CD4-positive, alpha-beta T cell treated with Interleukin-6 for 4 hours (primary cell): ENCODE results near the gene MAP1LC3B2.

Experiments
- DNase-seq: peaks from one replicate; pipeline ENCODE4 v3.0.0-alpha.2; 2020; ENCODE audit warnings: mixed read lengths

The MAP1LC3B2 gene

GRCh38 chr12:116616536-116617248, 57.5 kb downstream of the MAP1LC3B2 start:
- no peak for DNase-seq

DNA sequence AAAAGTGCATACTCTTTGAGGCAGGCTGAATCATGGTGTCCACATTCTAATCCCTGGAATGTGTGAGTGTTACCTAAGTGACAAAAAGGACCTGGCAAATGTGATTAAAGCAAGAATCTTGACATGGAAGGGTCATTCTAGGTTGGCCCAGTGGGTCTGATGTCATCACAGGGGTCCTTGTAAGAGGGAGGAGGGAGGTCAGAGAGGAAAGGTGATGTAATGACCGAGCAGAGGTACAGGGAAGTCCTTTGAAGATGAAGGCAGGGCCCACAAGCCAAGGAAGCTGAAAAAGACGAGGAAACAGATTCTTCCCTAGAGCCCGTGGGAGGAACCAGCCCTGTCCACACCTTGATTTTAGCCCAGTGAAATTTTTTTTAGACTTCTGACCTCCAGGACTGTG, 60.1 kb downstream of the MAP1LC3B2 start:
- DNase-seq = no peak

GRCh38 chr12:116620124-116620491, 60.9 kb downstream of the MAP1LC3B2 start:
- no peak for DNase-seq

GRCh38 chr12:116620492-116621191, 61.5 kb downstream of the MAP1LC3B2 start:
- no peak for DNase-seq

- DNase-seq = no peak
Observed at GRCh38 chr12:116621194-116621593, 62.0 kb downstream of the MAP1LC3B2 start.

- no peak for DNase-seq
Observed at GRCh38 chr12:116624516-116624915, 65.3 kb downstream of the MAP1LC3B2 start.

DNA sequence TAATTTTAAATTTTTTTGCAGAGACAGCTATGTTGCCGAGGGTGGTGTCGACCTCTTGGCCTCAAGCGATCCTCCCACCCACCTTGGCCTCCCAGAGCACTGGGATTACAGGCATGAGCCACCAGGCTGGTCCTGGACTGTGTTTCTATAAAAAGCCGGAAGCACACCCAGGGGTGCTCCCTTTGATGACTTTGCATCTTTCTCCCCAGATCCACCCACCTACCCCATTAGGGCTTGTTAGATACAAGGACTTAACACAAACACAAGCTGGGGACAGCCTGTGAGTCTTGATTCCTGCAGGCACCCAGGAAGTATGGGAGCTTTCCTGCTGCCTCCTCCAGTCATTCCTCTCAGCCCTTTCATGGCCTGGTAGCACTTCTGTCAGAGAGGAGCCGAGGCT, 67.0 kb downstream of the MAP1LC3B2 start:
- no peak for DNase-seq
